LNCAP (cell line): ENCODE measurements around the gene PDE5A.

Experiments used
- TF ChIP-seq, protein P1 (sequence below): fragments of 450-650 bp; IDR thresholded peaks from 2 replicates; pipeline ENCODE4 v1.5.1; 2017; ENCODE audit warnings: mild to moderate bottlenecking

Gene PDE5A

DNA sequence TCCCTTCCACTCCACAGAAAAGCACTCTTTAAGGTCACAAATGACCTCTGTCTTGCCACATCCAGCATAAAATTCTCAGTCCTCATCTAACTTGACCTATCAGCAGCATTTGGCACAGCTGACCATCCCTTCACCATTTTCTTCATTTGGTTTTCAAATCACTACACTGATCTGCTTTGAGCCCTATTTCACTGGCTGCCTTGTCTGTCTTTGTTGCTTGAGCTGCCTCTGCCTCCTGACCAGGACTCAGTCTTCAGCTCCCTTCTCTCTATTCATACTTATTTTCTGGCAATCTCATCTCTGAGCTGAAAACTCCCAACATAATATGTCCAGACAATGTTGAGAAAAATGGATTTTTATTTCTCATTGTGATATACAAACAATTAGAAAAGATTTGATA, 27.7 kb upstream of the PDE5A start:
- TF ChIP-seq, protein P1, sequence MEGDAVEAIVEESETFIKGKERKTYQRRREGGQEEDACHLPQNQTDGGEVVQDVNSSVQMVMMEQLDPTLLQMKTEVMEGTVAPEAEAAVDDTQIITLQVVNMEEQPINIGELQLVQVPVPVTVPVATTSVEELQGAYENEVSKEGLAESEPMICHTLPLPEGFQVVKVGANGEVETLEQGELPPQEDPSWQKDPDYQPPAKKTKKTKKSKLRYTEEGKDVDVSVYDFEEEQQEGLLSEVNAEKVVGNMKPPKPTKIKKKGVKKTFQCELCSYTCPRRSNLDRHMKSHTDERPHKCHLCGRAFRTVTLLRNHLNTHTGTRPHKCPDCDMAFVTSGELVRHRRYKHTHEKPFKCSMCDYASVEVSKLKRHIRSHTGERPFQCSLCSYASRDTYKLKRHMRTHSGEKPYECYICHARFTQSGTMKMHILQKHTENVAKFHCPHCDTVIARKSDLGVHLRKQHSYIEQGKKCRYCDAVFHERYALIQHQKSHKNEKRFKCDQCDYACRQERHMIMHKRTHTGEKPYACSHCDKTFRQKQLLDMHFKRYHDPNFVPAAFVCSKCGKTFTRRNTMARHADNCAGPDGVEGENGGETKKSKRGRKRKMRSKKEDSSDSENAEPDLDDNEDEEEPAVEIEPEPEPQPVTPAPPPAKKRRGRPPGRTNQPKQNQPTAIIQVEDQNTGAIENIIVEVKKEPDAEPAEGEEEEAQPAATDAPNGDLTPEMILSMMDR = no peak

DNA sequence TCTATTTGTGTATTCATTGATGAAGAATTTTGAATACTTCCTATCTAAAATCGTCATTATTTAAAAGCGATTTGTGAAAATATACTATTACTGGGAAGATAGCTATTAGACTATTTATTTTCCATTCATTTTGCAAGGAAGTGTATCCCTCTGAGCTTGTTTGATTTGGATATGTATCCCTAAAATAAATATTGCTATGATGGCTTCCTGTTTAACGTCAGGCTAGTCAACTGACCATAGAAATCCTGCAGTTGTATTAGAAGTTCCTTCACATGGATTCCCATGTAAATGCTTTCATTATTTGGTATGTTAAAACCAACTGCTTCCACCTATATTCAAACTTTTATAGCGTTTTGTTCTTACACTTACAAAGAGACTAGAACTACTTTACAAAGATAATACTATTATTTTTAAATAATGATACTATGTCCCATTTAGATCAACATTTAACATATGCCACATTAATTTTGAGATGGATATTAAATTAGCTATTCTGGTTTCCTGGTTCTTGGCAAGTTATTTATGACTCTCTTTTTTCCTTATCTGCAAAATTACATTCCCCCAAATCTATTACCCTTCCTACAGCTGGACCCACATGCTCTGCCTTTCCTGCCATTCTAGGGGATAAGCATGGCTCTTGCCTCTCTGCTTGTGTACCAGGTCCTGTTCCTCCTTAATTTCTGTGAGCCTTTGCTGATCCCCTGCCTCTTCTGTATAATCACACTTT, 26.7 kb upstream of the PDE5A start:
- TF ChIP-seq, protein P1 = no peak

DNA sequence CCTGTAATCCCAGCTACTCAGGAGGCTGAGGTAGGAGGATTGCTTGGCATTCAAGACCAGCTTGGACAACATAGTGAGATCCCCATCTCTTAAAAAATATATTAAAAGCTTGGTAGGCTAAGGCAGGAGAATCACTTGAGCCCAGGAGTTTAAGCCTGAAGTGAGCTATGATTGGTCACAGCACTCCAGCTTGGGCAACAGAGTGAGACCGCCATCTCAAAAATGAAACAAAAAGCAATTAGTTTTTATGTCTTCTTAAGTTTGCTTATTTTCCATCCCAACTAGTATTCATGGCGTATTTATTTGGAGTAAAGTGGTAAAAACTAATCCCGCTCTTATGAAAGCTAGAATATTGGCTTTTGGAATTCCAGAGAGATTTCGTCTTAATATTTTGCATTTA, 25.4 kb upstream of the PDE5A start:
- TF ChIP-seq, protein P1 = no peak

DNA sequence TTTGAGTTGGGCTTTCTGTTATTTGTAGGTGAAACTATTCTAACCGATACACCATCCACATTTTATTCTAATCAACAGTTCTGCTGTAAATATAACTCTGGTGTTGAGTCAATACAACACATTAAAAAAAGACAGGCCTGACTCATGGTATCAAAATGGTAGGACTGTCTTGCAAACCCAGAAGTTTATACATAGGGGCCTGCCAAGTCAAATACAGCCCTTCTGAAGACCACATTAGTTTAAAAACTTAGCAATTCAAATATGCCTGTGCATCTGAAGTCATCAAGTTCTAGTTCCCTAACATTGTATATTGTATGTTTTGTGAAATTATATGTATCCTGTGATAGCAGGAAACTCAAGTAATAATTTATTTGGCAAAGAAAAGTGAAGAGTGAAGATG, 24.4 kb upstream of the PDE5A start:
- TF ChIP-seq, protein P1 = no peak

DNA sequence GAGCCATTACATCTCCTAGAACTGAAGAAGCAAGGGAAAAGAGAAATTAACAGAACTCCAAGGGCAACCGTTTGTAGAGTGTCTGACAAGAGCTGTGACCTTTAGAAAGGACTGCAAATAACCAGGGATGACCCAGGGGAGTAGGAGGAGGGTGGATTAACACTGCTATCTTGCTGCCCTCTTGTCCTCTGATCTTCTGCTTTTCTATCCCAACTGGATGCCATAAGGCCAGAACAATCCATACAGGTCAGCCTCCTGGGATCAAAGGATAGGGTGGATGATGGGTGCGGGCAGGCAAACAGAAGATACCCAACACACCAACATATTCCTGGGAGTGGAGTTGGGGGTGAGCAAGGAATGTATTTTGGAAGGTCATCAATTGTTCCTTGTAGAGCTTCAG, 19.8 kb upstream of the PDE5A start:
- TF ChIP-seq, protein P1 = no peak

DNA sequence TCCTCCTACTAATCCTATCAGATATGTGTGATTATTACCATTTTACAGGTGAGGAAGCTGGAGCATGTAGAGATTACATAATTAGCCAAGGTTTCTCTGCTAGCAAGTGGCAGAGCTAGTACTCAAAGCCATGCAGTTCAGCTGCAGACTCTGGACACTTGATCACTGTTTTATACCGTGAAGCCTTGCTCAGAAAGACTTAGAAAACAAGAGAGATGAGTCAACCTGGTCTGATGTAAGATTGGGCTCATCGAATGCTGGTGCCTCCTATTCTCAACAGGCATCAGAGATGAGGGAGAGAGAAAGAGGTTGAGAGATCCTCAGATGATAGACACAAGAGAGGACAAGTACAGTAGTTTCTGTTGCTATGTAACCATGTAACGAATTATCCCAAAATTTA, 19.0 kb upstream of the PDE5A start:
- TF ChIP-seq, protein P1 = no peak

DNA sequence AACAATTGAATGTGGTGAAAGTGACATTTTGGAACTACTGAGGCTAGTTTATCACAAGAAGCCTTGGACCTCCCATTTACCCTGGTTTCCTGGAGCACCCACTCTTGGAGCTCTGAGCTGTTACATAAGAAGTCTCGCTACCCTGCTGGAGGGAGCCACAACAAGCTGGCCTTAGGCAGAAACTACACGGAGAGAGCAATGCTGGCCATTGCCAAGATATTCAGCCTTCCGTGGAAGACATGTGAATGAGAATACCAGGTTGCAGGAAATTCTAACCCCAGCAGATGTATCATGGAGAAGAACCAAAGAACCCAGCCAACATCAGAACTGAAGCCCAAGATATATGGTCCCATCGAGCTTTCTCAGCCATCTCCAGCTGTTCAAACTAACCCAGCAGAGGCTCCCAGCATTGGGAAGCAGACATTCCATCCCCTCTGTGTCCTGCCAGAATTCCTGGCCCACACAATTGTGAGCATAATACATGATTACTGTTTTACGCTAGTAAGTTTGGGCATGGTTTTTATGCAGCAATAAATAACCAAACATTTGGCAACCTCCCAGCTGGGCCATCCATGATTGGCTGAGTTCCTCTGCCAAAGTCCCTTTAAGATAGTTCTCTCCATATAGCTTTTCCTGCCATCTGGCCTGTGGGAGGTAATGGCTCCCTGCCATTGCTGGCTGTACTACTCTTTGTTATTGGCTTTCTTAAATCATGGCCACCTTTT, 17.9 kb upstream of the PDE5A start:
- TF ChIP-seq, protein P1 = no peak
